T-cell (primary cell): ENCODE measurements around the gene LIN54. TPM values are rescaled to one million over a fixed set of nuclear protein-coding genes. Genes with fewer than 3 reads are reported as not detected.
"Not testable (repeated sequence)": the region's sequence is repeated elsewhere in the genome, so short reads cannot be mapped to it uniquely, and the experiment has no call there.

Experiments
- ATAC-seq, 4 experiments: fragments of 200-7000 bp in 3 of 4; fragments of 150-1000 bp in 1 of 4; cut with Tn5 transposase; replicated peaks in 1 of 4; 1 replicate in 3 of 4; 2 replicates in 1 of 4; pipeline ENCODE4 v1.10.0; 2021; ENCODE audit warnings: moderate library complexity in 3 of 4, mild to moderate bottlenecking in 2 of 4, moderate number of reproducible peaks in 1 of 4
- CTCF ChIA-PET, 2 donors: fragments of 300-600 bp; sonication (Branson Sonifier 250); formaldehyde crosslinking; loops; one replicate each; lab custom pipeline; 2022; ENCODE audit warnings: antibody characterized with exemption in 2 of 2; lab: Charles Lee
- POLR2A ChIA-PET, 2 donors: fragments of 300-600 bp; sonication (Branson Sonifier 250); formaldehyde crosslinking; loops; one replicate each; lab custom pipeline; 2022; ENCODE audit warnings: antibody characterized with exemption in 2 of 2; lab: Charles Lee
- DNase-seq, 35 experiments: peaks; one replicate each; pipeline versions ENCODE4 v3.0.0 to v3.0.0-alpha.2; 2013 to 2023
- H3K27ac ChIP-seq: one replicate; pipeline ENCODE4 v1.5.1; 2013; ENCODE audit warnings: low read length
- H3K27me3 ChIP-seq, 2 experiments: replicated peaks in 1 of 2; 1 replicate in 1 of 2; 2 replicates in 1 of 2; pipeline versions ENCODE4 v1.6.1 to v1.7.0; 2013; ENCODE audit warnings: low read length in 1 of 2, mixed read lengths in 1 of 2; ENCODE audit not compliant: control insufficient read depth in 2 of 2, insufficient read depth in 2 of 2; ENCODE audit errors: extremely low read depth in 1 of 2
- H3K36me3 ChIP-seq, 2 donors: 1 replicate in 1 of 2; 2 replicates in 1 of 2; pipeline versions ENCODE4 v1.6.1 to v1.7.0; 2013; ENCODE audit warnings: low read length in 1 of 2; ENCODE audit not compliant: control insufficient read depth in 2 of 2, insufficient read depth in 1 of 2; ENCODE audit errors: extremely low read depth in 1 of 2
- H3K4me1 ChIP-seq, 2 experiments: 1 replicate in 1 of 2; 2 replicates in 1 of 2; pipeline versions ENCODE4 v1.6.1 to v1.7.0; 2013; ENCODE audit warnings: low read length in 2 of 2, mixed read lengths in 1 of 2; ENCODE audit not compliant: insufficient read depth in 2 of 2, control insufficient read depth in 1 of 2; ENCODE audit errors: extremely low read depth in 1 of 2
- H3K4me3 ChIP-seq, 2 donors: 1 replicate in 1 of 2; 2 replicates in 1 of 2; pipeline versions ENCODE4 v1.5.1 to v1.7.0; 2013; ENCODE audit warnings: mild to moderate bottlenecking in 2 of 2, low read length in 1 of 2, moderate library complexity in 1 of 2; ENCODE audit not compliant: control insufficient read depth in 1 of 2; ENCODE audit errors: extremely low read depth in 1 of 2
- H3K9me3 ChIP-seq: 2 replicates; pipeline ENCODE4 v1.7.0; 2013
- H3K27ac Mint-ChIP-seq, 2 donors: one replicate each; pipeline ENCODE4 v1.8.0; 2020 to 2021; ENCODE audit warnings: mild to moderate bottlenecking in 2 of 2, mixed read lengths in 2 of 2
- H3K27me3 Mint-ChIP-seq, 2 donors: one replicate each; pipeline ENCODE4 v1.8.0; 2021 to 2022; ENCODE audit warnings: mixed read lengths in 2 of 2
- H3K36me3 Mint-ChIP-seq: one replicate; pipeline ENCODE4 v1.8.0; 2021; ENCODE audit warnings: mixed read lengths
- H3K4me1 Mint-ChIP-seq, 3 donors: one replicate each; pipeline ENCODE4 v1.8.0; 2020 to 2022; ENCODE audit warnings: mixed read lengths in 3 of 3, mild to moderate bottlenecking in 1 of 3
- H3K4me3 Mint-ChIP-seq, 3 donors: one replicate each; pipeline ENCODE4 v1.8.0; 2020 to 2022; ENCODE audit warnings: mild to moderate bottlenecking in 3 of 3, mixed read lengths in 3 of 3, moderate library complexity in 3 of 3
- H3K9me3 Mint-ChIP-seq, 3 donors: one replicate each; pipeline ENCODE4 v1.8.0; 2020 to 2022; ENCODE audit warnings: mixed read lengths in 3 of 3
- WGBS: methylation state at CpG from one replicate; pipeline ENCODE4 v1.1.5; 2013; ENCODE audit warnings: missing lambda C conversion rate; ENCODE audit not compliant: insufficient coverage; 5-methylcytosine and 5-hydroxymethylcytosine counted together
- total RNA-seq, 35 experiments: library from RNA in 6 of 35; stranded (reverse) in 6 of 35; fragments of 120-200 nt in 1 of 35; gene quantifications; one replicate each; pipeline versions ENCODE4 v1.2.1 to v1.2.4 and lab custom pipeline; 2013 to 2026

The LIN54 gene
- total RNA-seq, 5 donors from 2014 or later (not counting 1 experiment from before 2014, with no cell fraction given): 15.1 to 17.9 (median 16.8) TPM

- Histone ChIP-seq H3K4me3 (peak overlapping the region in 1 of 2 donors; percentile 4), H3K27ac (peak overlapping the region; percentile 50), H3K9me3 (no peaks in the 10 kb centered on the region), H3K27me3 (no peaks in the 10 kb centered on the region), H3K4me1 (peaks cover 8 to 23% of the 10 kb centered on the region in 2 experiments), H3K36me3 (peaks cover 0 to 2% of the 10 kb centered on the region in 2 donors)
- Mint-ChIP-seq H3K9me3 (no peaks in the 10 kb centered on the region), H3K4me1 (peaks cover 14 to 29% (median 27%) of the 10 kb centered on the region in 3 donors), H3K4me3 (peak overlapping the region; percentile 21 to 45 (median 29)), H3K36me3 (peaks cover 13% of the 10 kb centered on the region), H3K27ac (peak overlapping the region; percentile 71 to 88), H3K27me3 (no peaks in the 10 kb centered on the region)
- 100% methylated on average over 1 of the region's 2 CpGs for WGBS
- peak; percentile 29 to 84 (median 70) for ATAC-seq
- CTCF ChIA-PET: interaction anchor here (0.5 to 1.4 kb wide), 2 partner anchors 22 to 45 kb away, joined by 3 to 6 read pairs; partner anchors contain the start of gene COPS4 (in 1 of the 2)
- POLR2A ChIA-PET: no interaction called here
- peak in 2 of 35 experiments; percentile 8 to 31 for DNase-seq
Observed at GRCh38 chr4:82989575-82990429, 20.8 kb downstream of the LIN54 start.

- ATAC-seq (no peak), DNase-seq (no peak)
- H3K9me3 ChIP-seq: no peaks in the 10 kb centered on the region
- peaks cover 14 to 34% (median 30%) of the 10 kb centered on the region in 3 donors for H3K4me1 Mint-ChIP-seq
- H3K27me3 Mint-ChIP-seq: no peaks in the 10 kb centered on the region
- H3K36me3 ChIP-seq: peaks cover 0 to 6% of the 10 kb centered on the region in 2 donors
- no peak overlapping the region for H3K27ac ChIP-seq
- H3K27ac Mint-ChIP-seq: no peak overlapping the region
- WGBS: no CpG with 5 or more reads among the region's 2 CpGs
- H3K4me3 ChIP-seq: no peak overlapping the region
- H3K4me1 ChIP-seq: peaks cover 8 to 20% of the 10 kb centered on the region in 2 experiments
- H3K27me3 ChIP-seq: no peaks in the 10 kb centered on the region
- H3K4me3 Mint-ChIP-seq: no peak overlapping the region
- POLR2A ChIA-PET: no interaction called here
- CTCF ChIA-PET: no interaction called here
- no peaks in the 10 kb centered on the region for H3K9me3 Mint-ChIP-seq
- peaks cover 22% of the 10 kb centered on the region for H3K36me3 Mint-ChIP-seq
Observed at GRCh38 chr4:82988323-82988832, 22.2 kb downstream of the LIN54 start.

GRCh38 chr4:82987519-82987918 lies 23.1 kb downstream of the LIN54 start:
- Mint-ChIP-seq H3K36me3 (peaks cover 22% of the 10 kb centered on the region), H3K4me1 (peaks cover 14 to 34% (median 30%) of the 10 kb centered on the region in 3 donors)
- H3K36me3 ChIP-seq, POLR2A ChIA-PET, H3K27me3 Mint-ChIP-seq, ATAC-seq, H3K9me3 Mint-ChIP-seq, DNase-seq, H3K27me3 ChIP-seq, H3K4me3 ChIP-seq, H3K4me3 Mint-ChIP-seq, H3K27ac ChIP-seq, H3K9me3 ChIP-seq, H3K27ac Mint-ChIP-seq: not testable (repeated sequence)
- H3K4me1 ChIP-seq: peaks cover 8 to 14% of the 10 kb centered on the region in 2 experiments
- CTCF ChIA-PET: interaction anchor here in 1 of 2 donors (0.6 to 1.4 kb wide), 2 partner anchors 9 to 11 kb away, joined by 3 read pairs; no protein-coding TSS in a partner anchor

- H3K36me3 Mint-ChIP-seq: peaks cover 29% of the 10 kb centered on the region
- Histone ChIP-seq H3K27me3 (no peaks in the 10 kb centered on the region), H3K36me3 (peaks cover 0 to 6% of the 10 kb centered on the region in 2 donors), H3K4me1 (peaks cover 3% of the 10 kb centered on the region in 2 experiments), H3K9me3 (no peaks in the 10 kb centered on the region), H3K4me3 (no peak overlapping the region), H3K27ac (no peak overlapping the region)
- ChIA-PET POLR2A (no interaction called here), CTCF (no interaction called here)
- no CpG with 5 or more reads among the region's 4 CpGs for WGBS
- no peak for ATAC-seq
- H3K4me1 Mint-ChIP-seq: peaks cover 5 to 21% (median 15%) of the 10 kb centered on the region in 3 donors
- DNase-seq: no peak
- no peak overlapping the region for H3K27ac Mint-ChIP-seq
- no peak overlapping the region for H3K4me3 Mint-ChIP-seq
- no peaks in the 10 kb centered on the region for H3K27me3 Mint-ChIP-seq
- H3K9me3 Mint-ChIP-seq: no peaks in the 10 kb centered on the region
Observed at GRCh38 chr4:82984459-82984858, 26.2 kb downstream of the LIN54 start.

GRCh38 chr4:82983444-82983843 lies 27.2 kb downstream of the LIN54 start:
- no peak for ATAC-seq
- ChIA-PET CTCF (no interaction called here), POLR2A (no interaction called here)
- no peaks in the 10 kb centered on the region for H3K27me3 Mint-ChIP-seq
- Histone ChIP-seq H3K36me3 (peaks cover 0 to 6% of the 10 kb centered on the region in 2 donors), H3K4me1 (no peaks in the 10 kb centered on the region), H3K27ac (no peak overlapping the region), H3K9me3 (no peaks in the 10 kb centered on the region), H3K4me3 (no peak overlapping the region), H3K27me3 (no peaks in the 10 kb centered on the region)
- no peak overlapping the region for H3K27ac Mint-ChIP-seq
- no peak overlapping the region for H3K4me3 Mint-ChIP-seq
- no peaks in the 10 kb centered on the region for H3K9me3 Mint-ChIP-seq
- H3K4me1 Mint-ChIP-seq: peaks cover 0 to 16% (median 9%) of the 10 kb centered on the region in 3 donors
- H3K36me3 Mint-ChIP-seq: peaks cover 26% of the 10 kb centered on the region
- no CpG with 5 or more reads among the region's 3 CpGs for WGBS
- DNase-seq: no peak

GRCh38 chr4:82981138-82981537 lies 29.5 kb downstream of the LIN54 start:
- H3K4me3 ChIP-seq: no peak overlapping the region
- H3K9me3 ChIP-seq: no peaks in the 10 kb centered on the region
- ATAC-seq (no peak), DNase-seq (no peak)
- peaks cover 28% of the 10 kb centered on the region for H3K36me3 Mint-ChIP-seq
- no peak overlapping the region for H3K4me3 Mint-ChIP-seq
- H3K27ac Mint-ChIP-seq: no peak overlapping the region
- CTCF ChIA-PET: no interaction called here
- H3K27ac ChIP-seq: no peak overlapping the region
- POLR2A ChIA-PET: interaction anchor here in 1 of 2 donors (0.6 kb wide), 1 partner anchor 188 kb away, joined by 3 read pairs; no protein-coding TSS in a partner anchor
- WGBS: no CpG with 5 or more reads among the region's 1 CpG
- no peaks in the 10 kb centered on the region for H3K27me3 Mint-ChIP-seq
- peaks cover 0 to 6% of the 10 kb centered on the region in 2 donors for H3K36me3 ChIP-seq
- peaks cover 0 to 12% (median 5%) of the 10 kb centered on the region in 3 donors for H3K4me1 Mint-ChIP-seq
- H3K4me1 ChIP-seq: no peaks in the 10 kb centered on the region
- no peaks in the 10 kb centered on the region for H3K27me3 ChIP-seq
- H3K9me3 Mint-ChIP-seq: no peaks in the 10 kb centered on the region
